ENCODE data around the gene H6PD. TPM values are rescaled to one million over a fixed set of nuclear protein-coding genes. Genes with fewer than 3 reads are reported as not detected.

The H6PD gene
- total and polyA plus RNA-seq, 9 of the 15 experiments (the other 6 are each of a cell fraction or from before 2014, with no cell fraction given): 0.04 to 2.5 (median 0.95) TPM

DNA sequence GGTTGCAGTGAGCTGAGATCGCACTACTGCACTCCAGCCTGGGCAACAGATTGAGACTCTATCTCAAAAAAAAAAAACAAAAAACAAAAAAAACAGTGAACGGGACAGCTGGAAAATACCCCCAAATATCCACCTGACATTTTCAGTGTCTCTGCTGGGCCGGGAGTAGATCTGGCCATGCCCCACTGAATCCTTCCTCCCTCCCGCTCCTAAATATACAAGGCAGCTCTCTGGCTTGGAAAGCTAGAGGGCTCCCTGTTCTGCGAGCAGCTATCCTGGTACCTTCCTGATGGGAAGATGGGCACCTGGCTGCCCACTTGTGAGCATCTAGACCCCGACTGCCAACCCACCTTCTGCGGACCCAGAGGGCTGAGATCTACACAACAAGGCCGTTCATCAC, 79.5 kb downstream of the H6PD start:
- H3K4me1 ChIP-seq (replicated peaks in 1 of 2; ENCODE audit: control insufficient read depth in 2 of 2, insufficient read depth in 2 of 2, low read length in 2 of 2): peaks cover 0 to 17% of the 10 kb centered on the region in 2 experiments; a peak in 3 of 5 replicates
- no TSS peak for BruUV-seq (replicated peaks)
- CTCF ChIA-PET (ENCODE audit: low intra/inter-chr PET ratio): no interaction called here

More for the DNA sequence above, 79.5 kb downstream of the H6PD start:
- in situ Hi-C loops (cut with MboI): no loop called here
- TF ChIP-seq PPARD (CRISPR knock-in tag; IDR thresholded peaks at IDR 0.05) (no peak), CHCHD3 (CRISPR knock-in tag; IDR thresholded peaks at IDR 0.05) (no peak), BRF1 (IDR thresholded peaks at IDR 0.05; ENCODE audit: borderline replicate concordance, extremely low read depth, insufficient read length) (no peak), ZNF707 (CRISPR knock-in tag; conservative IDR thresholded peaks at IDR 0.05) (no peak), ZNF134 (CRISPR knock-in tag; conservative IDR thresholded peaks at IDR 0.05) (no peak), ZNF121 (CRISPR knock-in tag; conservative IDR thresholded peaks at IDR 0.05) (no peak), NR1H2 (CRISPR knock-in tag; IDR thresholded peaks at IDR 0.05) (no peak), ELF1 (tag; IDR thresholded peaks at IDR 0.05) (no peak), CAMTA2 (CRISPR knock-in tag; conservative IDR thresholded peaks at IDR 0.05) (no peak), ZNF431 (CRISPR knock-in tag; IDR thresholded peaks at IDR 0.05) (no peak), SIN3A (IDR thresholded peaks at IDR 0.05; ENCODE audit: borderline replicate concordance in 2 of 2, control insufficient read depth in 1 of 2, low read depth in 2 of 2, low read length in 2 of 2) (no peak), NFIC (IDR thresholded peaks at IDR 0.05) (no peak)
- TF ChIP-seq, protein P1, sequence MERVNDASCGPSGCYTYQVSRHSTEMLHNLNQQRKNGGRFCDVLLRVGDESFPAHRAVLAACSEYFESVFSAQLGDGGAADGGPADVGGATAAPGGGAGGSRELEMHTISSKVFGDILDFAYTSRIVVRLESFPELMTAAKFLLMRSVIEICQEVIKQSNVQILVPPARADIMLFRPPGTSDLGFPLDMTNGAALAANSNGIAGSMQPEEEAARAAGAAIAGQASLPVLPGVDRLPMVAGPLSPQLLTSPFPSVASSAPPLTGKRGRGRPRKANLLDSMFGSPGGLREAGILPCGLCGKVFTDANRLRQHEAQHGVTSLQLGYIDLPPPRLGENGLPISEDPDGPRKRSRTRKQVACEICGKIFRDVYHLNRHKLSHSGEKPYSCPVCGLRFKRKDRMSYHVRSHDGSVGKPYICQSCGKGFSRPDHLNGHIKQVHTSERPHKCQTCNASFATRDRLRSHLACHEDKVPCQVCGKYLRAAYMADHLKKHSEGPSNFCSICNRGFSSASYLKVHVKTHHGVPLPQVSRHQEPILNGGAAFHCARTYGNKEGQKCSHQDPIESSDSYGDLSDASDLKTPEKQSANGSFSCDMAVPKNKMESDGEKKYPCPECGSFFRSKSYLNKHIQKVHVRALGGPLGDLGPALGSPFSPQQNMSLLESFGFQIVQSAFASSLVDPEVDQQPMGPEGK (CRISPR knock-in tag; IDR thresholded peaks at IDR 0.05; ENCODE audit: borderline replicate concordance): no peak
- TF ChIP-seq, protein P2, sequence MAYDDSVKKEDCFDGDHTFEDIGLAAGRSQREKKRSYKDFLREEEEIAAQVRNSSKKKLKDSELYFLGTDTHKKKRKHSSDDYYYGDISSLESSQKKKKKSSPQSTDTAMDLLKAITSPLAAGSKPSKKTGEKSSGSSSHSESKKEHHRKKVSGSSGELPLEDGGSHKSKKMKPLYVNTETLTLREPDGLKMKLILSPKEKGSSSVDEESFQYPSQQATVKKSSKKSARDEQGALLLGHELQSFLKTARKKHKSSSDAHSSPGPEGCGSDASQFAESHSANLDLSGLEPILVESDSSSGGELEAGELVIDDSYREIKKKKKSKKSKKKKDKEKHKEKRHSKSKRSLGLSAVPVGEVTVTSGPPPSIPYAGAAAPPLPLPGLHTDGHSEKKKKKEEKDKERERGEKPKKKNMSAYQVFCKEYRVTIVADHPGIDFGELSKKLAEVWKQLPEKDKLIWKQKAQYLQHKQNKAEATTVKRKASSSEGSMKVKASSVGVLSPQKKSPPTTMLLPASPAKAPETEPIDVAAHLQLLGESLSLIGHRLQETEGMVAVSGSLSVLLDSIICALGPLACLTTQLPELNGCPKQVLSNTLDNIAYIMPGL (CRISPR knock-in tag; IDR thresholded peaks at IDR 0.05): no peak
- TF ChIP-seq, protein P3, sequence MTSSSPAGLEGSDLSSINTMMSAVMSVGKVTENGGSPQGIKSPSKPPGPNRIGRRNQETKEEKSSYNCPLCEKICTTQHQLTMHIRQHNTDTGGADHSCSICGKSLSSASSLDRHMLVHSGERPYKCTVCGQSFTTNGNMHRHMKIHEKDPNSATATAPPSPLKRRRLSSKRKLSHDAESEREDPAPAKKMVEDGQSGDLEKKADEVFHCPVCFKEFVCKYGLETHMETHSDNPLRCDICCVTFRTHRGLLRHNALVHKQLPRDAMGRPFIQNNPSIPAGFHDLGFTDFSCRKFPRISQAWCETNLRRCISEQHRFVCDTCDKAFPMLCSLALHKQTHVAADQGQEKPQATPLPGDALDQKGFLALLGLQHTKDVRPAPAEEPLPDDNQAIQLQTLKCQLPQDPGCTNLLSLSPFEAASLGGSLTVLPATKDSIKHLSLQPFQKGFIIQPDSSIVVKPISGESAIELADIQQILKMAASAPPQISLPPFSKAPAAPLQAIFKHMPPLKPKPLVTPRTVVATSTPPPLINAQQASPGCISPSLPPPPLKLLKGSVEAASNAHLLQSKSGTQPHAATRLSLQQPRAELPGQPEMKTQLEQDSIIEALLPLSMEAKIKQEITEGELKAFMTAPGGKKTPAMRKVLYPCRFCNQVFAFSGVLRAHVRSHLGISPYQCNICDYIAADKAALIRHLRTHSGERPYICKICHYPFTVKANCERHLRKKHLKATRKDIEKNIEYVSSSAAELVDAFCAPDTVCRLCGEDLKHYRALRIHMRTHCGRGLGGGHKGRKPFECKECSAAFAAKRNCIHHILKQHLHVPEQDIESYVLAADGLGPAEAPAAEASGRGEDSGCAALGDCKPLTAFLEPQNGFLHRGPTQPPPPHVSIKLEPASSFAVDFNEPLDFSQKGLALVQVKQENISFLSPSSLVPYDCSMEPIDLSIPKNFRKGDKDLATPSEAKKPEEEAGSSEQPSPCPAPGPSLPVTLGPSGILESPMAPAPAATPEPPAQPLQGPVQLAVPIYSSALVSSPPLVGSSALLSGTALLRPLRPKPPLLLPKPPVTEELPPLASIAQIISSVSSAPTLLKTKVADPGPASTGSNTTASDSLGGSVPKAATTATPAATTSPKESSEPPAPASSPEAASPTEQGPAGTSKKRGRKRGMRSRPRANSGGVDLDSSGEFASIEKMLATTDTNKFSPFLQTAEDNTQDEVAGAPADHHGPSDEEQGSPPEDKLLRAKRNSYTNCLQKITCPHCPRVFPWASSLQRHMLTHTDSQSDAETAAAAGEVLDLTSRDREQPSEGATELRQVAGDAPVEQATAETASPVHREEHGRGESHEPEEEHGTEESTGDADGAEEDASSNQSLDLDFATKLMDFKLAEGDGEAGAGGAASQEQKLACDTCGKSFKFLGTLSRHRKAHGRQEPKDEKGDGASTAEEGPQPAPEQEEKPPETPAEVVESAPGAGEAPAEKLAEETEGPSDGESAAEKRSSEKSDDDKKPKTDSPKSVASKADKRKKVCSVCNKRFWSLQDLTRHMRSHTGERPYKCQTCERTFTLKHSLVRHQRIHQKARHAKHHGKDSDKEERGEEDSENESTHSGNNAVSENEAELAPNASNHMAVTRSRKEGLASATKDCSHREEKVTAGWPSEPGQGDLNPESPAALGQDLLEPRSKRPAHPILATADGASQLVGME (CRISPR knock-in tag; IDR thresholded peaks at IDR 0.05): no peak
- no peaks in the 10 kb centered on the region for H3K79me2 ChIP-seq (ENCODE audit: control insufficient read depth, insufficient read depth, low read length)
- FAIRE-seq (no peak), DNase-seq (ENCODE audit: extremely low read depth in 1 of 4, low spot score in 3 of 4) (no peak), ATAC-seq (no peak)
- 17% methylated on average over 8 of the region's 8 CpGs for WGBS (ENCODE audit: insufficient coverage, low coverage, missing lambda C conversion rate)
- no peaks in the 10 kb centered on the region for H3K9me3 ChIP-seq (replicated peaks; ENCODE audit: control insufficient read depth, insufficient read depth, low read depth, low read length)
- H3K27me3 ChIP-seq (ENCODE audit: control insufficient read depth in 2 of 2, insufficient read depth in 2 of 2, low read length in 2 of 2): peaks cover 38 to 93% of the 10 kb centered on the region in 2 experiments; a peak in 4 of 5 replicates
- intact Hi-C loops (cut with micrococcal nuclease): no loop called here
- no peak overlapping the region for H3K4me2 ChIP-seq (ENCODE audit: insufficient read depth, low read length)
- no peak overlapping the region for H3K4me3 ChIP-seq
- H3K36me3 ChIP-seq (ENCODE audit: control insufficient read depth, insufficient read depth, low read length): no peaks in the 10 kb centered on the region
- H2AFZ ChIP-seq (ENCODE audit: low read depth, low read length): no peak overlapping the region
- H3K9ac ChIP-seq (ENCODE audit: insufficient read depth in 1 of 2, low read depth in 2 of 2, low read length in 2 of 2): no peak overlapping the region
- H4K20me1 ChIP-seq (replicated peaks; ENCODE audit: control insufficient read depth, insufficient read depth, low read length): peaks cover 22% of the 10 kb centered on the region
- H3K9me1 ChIP-seq (ENCODE audit: control insufficient read depth, insufficient read depth, low read length): no peaks in the 10 kb centered on the region
- POLR2A ChIA-PET: no interaction called here
- no peak overlapping the region for H3K27ac ChIP-seq (ENCODE audit: extremely low read depth, low read depth, low read length)
